CD14-positive monocyte (primary cell): Measurements from ENCODE around the gene TUBB1. TPM values are rescaled to one million over a fixed set of nuclear protein-coding genes. Genes with fewer than 3 reads are reported as not detected.

ENCODE experiments used
- DNase-seq, 3 donors: peaks; one replicate each; pipeline ENCODE4 v3.0.0-alpha.2; 2011 to 2022
- H2AFZ ChIP-seq: 2 replicates; pipeline ENCODE4 v1.6.0; 2012; ENCODE audit warnings: mild to moderate bottlenecking, low read depth, low read length, inconsistent platforms; ENCODE audit not compliant: insufficient read depth, poor library complexity, severe bottlenecking
- H3K27ac ChIP-seq, 2 donors: 1 replicate in 1 of 2; 2 replicates in 1 of 2; pipeline ENCODE4 v1.5.1; 2012 to 2013; ENCODE audit warnings: low read length in 2 of 2, control low read depth in 1 of 2, inconsistent platforms in 1 of 2, low read depth in 1 of 2, mild to moderate bottlenecking in 1 of 2
- H3K27me3 ChIP-seq, 2 donors: one replicate each; pipeline versions ENCODE4 v1.6.0 to v1.6.1; 2011 to 2013; ENCODE audit warnings: low read length in 2 of 2; ENCODE audit not compliant: control insufficient read depth in 2 of 2, insufficient read depth in 2 of 2
- H3K36me3 ChIP-seq, 2 donors: replicated peaks in 1 of 2; 1 replicate in 1 of 2; 2 replicates in 1 of 2; pipeline versions ENCODE4 v1.5.1 to v1.6.1; 2012 to 2013; ENCODE audit warnings: low read length in 2 of 2, control low read depth in 1 of 2, inconsistent platforms in 1 of 2, mild to moderate bottlenecking in 1 of 2; ENCODE audit not compliant: insufficient read depth in 2 of 2, control insufficient read depth in 1 of 2
- H3K4me1 ChIP-seq, 2 donors: 1 replicate in 1 of 2; 2 replicates in 1 of 2; pipeline versions ENCODE4 v1.5.1 to v1.6.1; 2012 to 2013; ENCODE audit warnings: low read length in 2 of 2, control low read depth in 1 of 2, inconsistent platforms in 1 of 2, mild to moderate bottlenecking in 1 of 2, moderate library complexity in 1 of 2; ENCODE audit not compliant: insufficient read depth in 2 of 2, control insufficient read depth in 1 of 2
- H3K4me2 ChIP-seq: replicated peaks from 2 replicates; pipeline ENCODE3; 2012; ENCODE audit warnings: low read length, moderate library complexity, mild to moderate bottlenecking; ENCODE audit not compliant: poor library complexity, severe bottlenecking; ENCODE audit errors: extremely low read depth
- H3K4me3 ChIP-seq, 3 experiments: fragments of 200-600 bp in 1 of 3; sonication (generic) in 1 of 3; replicated peaks in 1 of 3; 1 replicate in 2 of 3; 2 replicates in 1 of 3; pipeline ENCODE4 v1.5.1; 2011 to 2013; ENCODE audit warnings: low read length in 3 of 3, mild to moderate bottlenecking in 3 of 3, control low read depth in 2 of 3, low read depth in 2 of 3, inconsistent platforms in 1 of 3, moderate library complexity in 1 of 3
- H3K79me2 ChIP-seq: 2 replicates; pipeline ENCODE4 v1.6.0; 2012; ENCODE audit warnings: mild to moderate bottlenecking, control low read depth, inconsistent platforms, low read length, moderate library complexity; ENCODE audit not compliant: insufficient read depth
- H3K9ac ChIP-seq: 2 replicates; pipeline ENCODE4 v1.6.0; 2017; ENCODE audit warnings: low read length, mild to moderate bottlenecking; ENCODE audit not compliant: insufficient read depth, poor library complexity, severe bottlenecking
- H3K9me3 ChIP-seq, 2 donors: replicated peaks in 1 of 2; 1 replicate in 1 of 2; 2 replicates in 1 of 2; pipeline versions ENCODE4 v1.5.1 to v1.6.1; 2012 to 2013; ENCODE audit warnings: low read length in 2 of 2, control low read depth in 1 of 2; ENCODE audit not compliant: control insufficient read depth in 1 of 2, insufficient read depth in 1 of 2
- H4K20me1 ChIP-seq: 2 replicates; pipeline ENCODE4 v1.6.0; 2012; ENCODE audit warnings: mild to moderate bottlenecking, low read length, control low read depth, moderate library complexity; ENCODE audit not compliant: insufficient read depth
- H3K27ac Mint-ChIP-seq, 7 donors: one replicate each; pipeline ENCODE4 v1.8.0; 2020; ENCODE audit warnings: mild to moderate bottlenecking in 7 of 7, mixed read lengths in 7 of 7, moderate library complexity in 6 of 7, inconsistent platforms in 2 of 7
- H3K27me3 Mint-ChIP-seq, 3 donors: one replicate each; pipeline ENCODE4 v1.8.0; 2021 to 2022; ENCODE audit warnings: low read depth in 3 of 3, mild to moderate bottlenecking in 3 of 3, mixed read lengths in 3 of 3, moderate library complexity in 3 of 3, inconsistent platforms in 1 of 3
- H3K36me3 Mint-ChIP-seq, 2 donors: one replicate each; pipeline ENCODE4 v1.8.0; 2020; ENCODE audit warnings: mixed read lengths in 2 of 2, inconsistent platforms in 1 of 2, mild to moderate bottlenecking in 1 of 2
- H3K4me1 Mint-ChIP-seq: one replicate; pipeline ENCODE4 v1.8.0; 2020; ENCODE audit warnings: mild to moderate bottlenecking, mixed read lengths
- H3K4me3 Mint-ChIP-seq, 2 donors: one replicate each; pipeline ENCODE4 v1.8.0; 2020; ENCODE audit warnings: mild to moderate bottlenecking in 2 of 2, mixed read lengths in 2 of 2, moderate library complexity in 1 of 2
- H3K9me3 Mint-ChIP-seq, 7 donors: one replicate each; pipeline ENCODE4 v1.8.0; 2020 to 2022; ENCODE audit warnings: mixed read lengths in 7 of 7, mild to moderate bottlenecking in 6 of 7, moderate library complexity in 6 of 7, inconsistent platforms in 2 of 7
- WGBS: methylation state at CpG from one replicate; pipeline ENCODE4 v1.1.5; 2013; ENCODE audit warnings: missing lambda C conversion rate; ENCODE audit not compliant: insufficient coverage; 5-methylcytosine and 5-hydroxymethylcytosine counted together
- intact Hi-C, 2 donors: fragments of 100-400 bp; cut with micrococcal nuclease; formaldehyde crosslinking; loops; one replicate each; pipeline versions ENCODE4 v1.15.0 to v1.15.1; 2023
- polyA plus RNA-seq, 3 donors: library from polyadenylated mRNA; depleted of rRNA in 1 of 3; unstranded in 2 of 3; stranded (reverse) in 1 of 3; fragments of 300-500 nt in 2 of 3; fragments of >200 nt in 1 of 3; fragmentation: Illumina TruSeq in 2 of 3; gene quantifications; 1 replicate in 2 of 3; 2 replicates in 1 of 3; pipeline ENCODE4 v1.2.3, GENCODE V29; 2012 to 2021
- TF ChIP-seq, protein P1 (sequence below): fragments of 200-600 bp; IDR thresholded peaks from one replicate; pipeline ENCODE4 v1.8.0; 2022; ENCODE audit warnings: antibody characterized with exemption, mild to moderate bottlenecking

Gene TUBB1
- polyA plus RNA-seq, 3 donors: 0.09 to 3.1 (median 2.4) TPM

GRCh38 chr20:59025086-59025485, 5.9 kb downstream of the TUBB1 start:
- Mint-ChIP-seq H3K27ac (no peak overlapping the region), H3K27me3 (peaks cover 0 to 2% (median 0%) of the 10 kb centered on the region in 3 donors), H3K9me3 (no peaks in the 10 kb centered on the region), H3K4me3 (no peak overlapping the region), H3K36me3 (peaks cover 84 to 93% of the 10 kb centered on the region in 2 donors), H3K4me1 (peaks cover 31% of the 10 kb centered on the region)
- Histone ChIP-seq H3K9ac (no peak overlapping the region), H4K20me1 (peaks cover 89% of the 10 kb centered on the region), H3K79me2 (peaks cover 63% of the 10 kb centered on the region), H3K4me1 (peaks cover 9 to 17% of the 10 kb centered on the region in 2 donors), H3K9me3 (no peaks in the 10 kb centered on the region), H2AFZ (no peak overlapping the region), H3K4me2 (no peak overlapping the region), H3K27me3 (no peaks in the 10 kb centered on the region), H3K27ac (no peak overlapping the region), H3K4me3 (no peak overlapping the region), H3K36me3 (peaks cover 69 to 83% of the 10 kb centered on the region in 2 donors)
- 100% methylated on average over 2 of the region's 2 CpGs for WGBS
- TF ChIP-seq, protein P1, sequence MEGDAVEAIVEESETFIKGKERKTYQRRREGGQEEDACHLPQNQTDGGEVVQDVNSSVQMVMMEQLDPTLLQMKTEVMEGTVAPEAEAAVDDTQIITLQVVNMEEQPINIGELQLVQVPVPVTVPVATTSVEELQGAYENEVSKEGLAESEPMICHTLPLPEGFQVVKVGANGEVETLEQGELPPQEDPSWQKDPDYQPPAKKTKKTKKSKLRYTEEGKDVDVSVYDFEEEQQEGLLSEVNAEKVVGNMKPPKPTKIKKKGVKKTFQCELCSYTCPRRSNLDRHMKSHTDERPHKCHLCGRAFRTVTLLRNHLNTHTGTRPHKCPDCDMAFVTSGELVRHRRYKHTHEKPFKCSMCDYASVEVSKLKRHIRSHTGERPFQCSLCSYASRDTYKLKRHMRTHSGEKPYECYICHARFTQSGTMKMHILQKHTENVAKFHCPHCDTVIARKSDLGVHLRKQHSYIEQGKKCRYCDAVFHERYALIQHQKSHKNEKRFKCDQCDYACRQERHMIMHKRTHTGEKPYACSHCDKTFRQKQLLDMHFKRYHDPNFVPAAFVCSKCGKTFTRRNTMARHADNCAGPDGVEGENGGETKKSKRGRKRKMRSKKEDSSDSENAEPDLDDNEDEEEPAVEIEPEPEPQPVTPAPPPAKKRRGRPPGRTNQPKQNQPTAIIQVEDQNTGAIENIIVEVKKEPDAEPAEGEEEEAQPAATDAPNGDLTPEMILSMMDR: no peak
- intact Hi-C loops: loop anchor here in 1 of 2 donors (5.0 kb wide), 1 partner anchor 33 kb away; no protein-coding TSS in a partner anchor
- DNase-seq: no peak

GRCh38 chr20:59025511-59025910, 6.3 kb downstream of the TUBB1 start:
- peaks cover 0 to 2% (median 0%) of the 10 kb centered on the region in 3 donors for H3K27me3 Mint-ChIP-seq
- Histone ChIP-seq H4K20me1 (peaks cover 94% of the 10 kb centered on the region), H3K79me2 (peaks cover 67% of the 10 kb centered on the region), H3K9ac (no peak overlapping the region), H3K4me2 (no peak overlapping the region), H3K36me3 (peaks cover 71 to 87% of the 10 kb centered on the region in 2 donors), H3K4me3 (no peak overlapping the region), H3K27me3 (no peaks in the 10 kb centered on the region), H3K4me1 (peaks cover 9 to 20% of the 10 kb centered on the region in 2 donors), H2AFZ (no peak overlapping the region), H3K9me3 (no peaks in the 10 kb centered on the region), H3K27ac (peak overlapping the region in 1 of 2 donors; percentile 9)
- DNase-seq: no peak
- no peaks in the 10 kb centered on the region for H3K9me3 Mint-ChIP-seq
- intact Hi-C loops: loop anchor here in 1 of 2 donors (5.0 kb wide), 1 partner anchor 33 kb away; no protein-coding TSS in a partner anchor
- TF ChIP-seq, protein P1: no peak
- H3K4me1 Mint-ChIP-seq: peaks cover 35% of the 10 kb centered on the region
- peaks cover 88 to 95% of the 10 kb centered on the region in 2 donors for H3K36me3 Mint-ChIP-seq
- H3K4me3 Mint-ChIP-seq: no peak overlapping the region
- 82% methylated on average over 4 of the region's 4 CpGs for WGBS
- H3K27ac Mint-ChIP-seq: peak overlapping the region in 3 of 7 donors; percentile 3 to 42 (median 36)
